HEK293 (cell line): ENCODE measurements around the gene EFCAB14.
A peak's percentile ranks its signal among the peaks of the same experiment; 100 is the strongest.

Experiments used
- CTCF ChIA-PET: fragments of 350-600 bp; formaldehyde crosslinking; extraction: SDS; loops from one replicate; lab custom pipeline; 2021; ENCODE audit warnings: antibody characterized with exemption; lab: Yijun Ruan, JAX
- POLR2A ChIA-PET: fragments of 300-600 bp; formaldehyde crosslinking; extraction: SDS; loops from one replicate; lab custom pipeline; 2020; ENCODE audit warnings: antibody characterized with exemption, inconsistent platforms; lab: Yijun Ruan, JAX
- H3K27ac ChIP-seq: fragments of 200-500 bp; sonication (Bioruptor generic); 2 replicates; pipeline ENCODE4 v1.5.1; 2014; ENCODE audit warnings: low read depth, low read length, control low read depth, inconsistent platforms; ENCODE audit errors: extremely low read depth
- H3K36me3 ChIP-seq, 2 experiments: fragments of 200-500 bp in 1 of 2; sonication (Bioruptor generic) in 1 of 2; 1 replicate in 1 of 2; 2 replicates in 1 of 2; pipeline ENCODE4 v1.5.1; 2014 to 2017; ENCODE audit warnings: inconsistent platforms in 2 of 2, low read length in 2 of 2; ENCODE audit not compliant: control insufficient read depth in 2 of 2, insufficient read depth in 1 of 2
- H3K4me1 ChIP-seq: fragments of 200-500 bp; sonication (Bioruptor generic); 2 replicates; pipeline ENCODE4 v1.5.1; 2014; ENCODE audit warnings: mild to moderate bottlenecking, low read length, inconsistent platforms; ENCODE audit not compliant: control insufficient read depth, insufficient read depth
- H3K4me3 ChIP-seq: 2 replicates; pipeline ENCODE4 v1.5.1; 2011; ENCODE audit warnings: low read depth, mild to moderate bottlenecking, control low read depth, low read length, moderate library complexity
- H3K9me3 ChIP-seq: fragments of 200-500 bp; sonication (Bioruptor generic); 2 replicates; pipeline ENCODE4 v1.5.1; 2014; ENCODE audit warnings: low read depth, low read length, inconsistent platforms; ENCODE audit not compliant: control insufficient read depth, insufficient read depth
- GLI2 ChIP-seq: fragments of 450-650 bp; formaldehyde crosslinking; IDR thresholded peaks from 2 replicates; pipeline ENCODE4; 2017; ENCODE audit warnings: missing biosample characterization, missing genetic modification characterization, low read depth, borderline replicate concordance
- GLIS1 ChIP-seq: fragments of 450-650 bp; formaldehyde crosslinking; IDR thresholded peaks from 2 replicates; pipeline ENCODE4 v1.5.1; 2016; ENCODE audit warnings: missing biosample characterization, missing genetic modification characterization
- GLIS2 ChIP-seq: fragments of 450-650 bp; formaldehyde crosslinking; IDR thresholded peaks from 2 replicates; pipeline ENCODE4 v1.5.1; 2016; ENCODE audit warnings: missing biosample characterization, missing genetic modification characterization
- KLF8 ChIP-seq: fragments of 450-650 bp; formaldehyde crosslinking; IDR thresholded peaks from 2 replicates; pipeline ENCODE4 v1.5.1; 2016; ENCODE audit warnings: missing biosample characterization, missing genetic modification characterization
- OSR2 ChIP-seq: fragments of 450-650 bp; formaldehyde crosslinking; IDR thresholded peaks from 2 replicates; pipeline ENCODE4 v1.5.1; 2016; ENCODE audit warnings: missing biosample characterization, missing genetic modification characterization
- PATZ1 ChIP-seq: fragments of 450-650 bp; formaldehyde crosslinking; IDR thresholded peaks from 2 replicates; pipeline ENCODE4 v1.5.1; 2016; ENCODE audit warnings: missing biosample characterization, missing genetic modification characterization
- REPIN1 ChIP-seq: fragments of 450-650 bp; formaldehyde crosslinking; IDR thresholded peaks from 2 replicates; pipeline ENCODE4 v1.5.1; 2017; ENCODE audit warnings: missing biosample characterization, missing genetic modification characterization, low read depth
- SP7 ChIP-seq: fragments of 450-650 bp; formaldehyde crosslinking; IDR thresholded peaks from 2 replicates; pipeline ENCODE4 v1.5.1; 2016; ENCODE audit warnings: missing biosample characterization, missing genetic modification characterization
- ZBTB44 ChIP-seq: fragments of 450-650 bp; IDR thresholded peaks from 2 replicates; pipeline ENCODE4 v1.5.1; 2018; ENCODE audit warnings: missing biosample characterization, mild to moderate bottlenecking, missing genetic modification characterization
- ZIC2 ChIP-seq: fragments of 450-650 bp; formaldehyde crosslinking; IDR thresholded peaks from 2 replicates; pipeline ENCODE4 v1.5.1; 2016; ENCODE audit warnings: missing biosample characterization, missing genetic modification characterization
- ZNF138 ChIP-seq: fragments of 450-650 bp; formaldehyde crosslinking; IDR thresholded peaks from 2 replicates; pipeline ENCODE4 v1.5.1; 2016; ENCODE audit warnings: missing biosample characterization, missing genetic modification characterization, borderline replicate concordance
- ZNF221 ChIP-seq: fragments of 450-650 bp; formaldehyde crosslinking; IDR thresholded peaks from 2 replicates; pipeline ENCODE4 v1.5.1; 2017; ENCODE audit warnings: missing biosample characterization, missing genetic modification characterization, borderline replicate concordance
- ZNF248 ChIP-seq: fragments of 450-650 bp; formaldehyde crosslinking; IDR thresholded peaks from 2 replicates; pipeline ENCODE4 v1.5.1; 2017; ENCODE audit warnings: missing biosample characterization, missing genetic modification characterization
- ZNF274 ChIP-seq, 2 experiments: fragments of 200-500 bp in 1 of 2; fragments of 450-650 bp in 1 of 2; sonication (Bioruptor generic) in 1 of 2; formaldehyde crosslinking in 1 of 2; IDR thresholded peaks; 2 replicates each; pipeline versions ENCODE4 v1.5.1 to v1.6.1; 2014 to 2016; ENCODE audit warnings: borderline replicate concordance in 1 of 2, inconsistent platforms in 1 of 2, low read length in 1 of 2, missing biosample characterization in 1 of 2, missing genetic modification characterization in 1 of 2
- ZNF280D ChIP-seq: fragments of 450-650 bp; formaldehyde crosslinking; IDR thresholded peaks from 2 replicates; pipeline ENCODE4 v1.5.1; 2016; ENCODE audit warnings: missing biosample characterization, missing genetic modification characterization
- ZNF324 ChIP-seq: fragments of 450-650 bp; formaldehyde crosslinking; IDR thresholded peaks from 2 replicates; pipeline ENCODE4 v1.5.1; 2016; ENCODE audit warnings: missing biosample characterization, missing genetic modification characterization
- ZNF529 ChIP-seq: fragments of 450-650 bp; formaldehyde crosslinking; IDR thresholded peaks from 2 replicates; pipeline ENCODE4 v1.5.1; 2017; ENCODE audit warnings: missing genetic modification characterization, missing biosample characterization; ENCODE audit not compliant: insufficient replicate concordance
- ZNF560 ChIP-seq: fragments of 450-650 bp; formaldehyde crosslinking; IDR thresholded peaks from 2 replicates; pipeline ENCODE4 v1.5.1; 2017; ENCODE audit warnings: missing biosample characterization, missing genetic modification characterization, borderline replicate concordance
- ZNF747 ChIP-seq: fragments of 450-650 bp; formaldehyde crosslinking; IDR thresholded peaks from 2 replicates; pipeline ENCODE4 v1.5.1; 2016; ENCODE audit warnings: missing biosample characterization, missing genetic modification characterization
- ZNF777 ChIP-seq: fragments of 450-650 bp; formaldehyde crosslinking; IDR thresholded peaks from 2 replicates; pipeline ENCODE4 v1.5.1; 2017; ENCODE audit warnings: missing biosample characterization, missing genetic modification characterization, borderline replicate concordance
- ZNF792 ChIP-seq: fragments of 450-650 bp; formaldehyde crosslinking; IDR thresholded peaks from 2 replicates; pipeline ENCODE4 v1.5.1; 2016; ENCODE audit warnings: missing biosample characterization, missing genetic modification characterization
- ZNF843 ChIP-seq: fragments of 450-650 bp; formaldehyde crosslinking; IDR thresholded peaks from 2 replicates; pipeline ENCODE4 v1.5.1; 2016; ENCODE audit warnings: missing biosample characterization, missing genetic modification characterization
- ZSCAN30 ChIP-seq: fragments of 450-650 bp; IDR thresholded peaks from 2 replicates; pipeline ENCODE4 v1.5.1; 2018; ENCODE audit warnings: missing biosample characterization, mild to moderate bottlenecking, missing genetic modification characterization, moderate library complexity
- ZXDB ChIP-seq: fragments of 450-650 bp; formaldehyde crosslinking; IDR thresholded peaks from 2 replicates; pipeline ENCODE4 v1.5.1; 2016; ENCODE audit warnings: missing biosample characterization, missing genetic modification characterization
- TF ChIP-seq, protein P1 (sequence below): fragments of 450-650 bp; formaldehyde crosslinking; IDR thresholded peaks from 2 replicates; pipeline ENCODE4 v1.5.1; 2016; ENCODE audit warnings: missing biosample characterization, missing genetic modification characterization

The EFCAB14 gene

GRCh38 chr1:46689356-46689755 is 29.6 kb downstream of the EFCAB14 start (continued):
- TF ChIP-seq PATZ1 = no peak
- TF ChIP-seq ZNF843 = no peak
- TF ChIP-seq KLF8 = no peak
- TF ChIP-seq GLIS1 (tag by site-specific recombination) = peak; percentile 63
- TF ChIP-seq ZNF280D = no peak
- peak; percentile 87 for TF ChIP-seq OSR2 (tag by site-specific recombination)
- TF ChIP-seq, protein P1, sequence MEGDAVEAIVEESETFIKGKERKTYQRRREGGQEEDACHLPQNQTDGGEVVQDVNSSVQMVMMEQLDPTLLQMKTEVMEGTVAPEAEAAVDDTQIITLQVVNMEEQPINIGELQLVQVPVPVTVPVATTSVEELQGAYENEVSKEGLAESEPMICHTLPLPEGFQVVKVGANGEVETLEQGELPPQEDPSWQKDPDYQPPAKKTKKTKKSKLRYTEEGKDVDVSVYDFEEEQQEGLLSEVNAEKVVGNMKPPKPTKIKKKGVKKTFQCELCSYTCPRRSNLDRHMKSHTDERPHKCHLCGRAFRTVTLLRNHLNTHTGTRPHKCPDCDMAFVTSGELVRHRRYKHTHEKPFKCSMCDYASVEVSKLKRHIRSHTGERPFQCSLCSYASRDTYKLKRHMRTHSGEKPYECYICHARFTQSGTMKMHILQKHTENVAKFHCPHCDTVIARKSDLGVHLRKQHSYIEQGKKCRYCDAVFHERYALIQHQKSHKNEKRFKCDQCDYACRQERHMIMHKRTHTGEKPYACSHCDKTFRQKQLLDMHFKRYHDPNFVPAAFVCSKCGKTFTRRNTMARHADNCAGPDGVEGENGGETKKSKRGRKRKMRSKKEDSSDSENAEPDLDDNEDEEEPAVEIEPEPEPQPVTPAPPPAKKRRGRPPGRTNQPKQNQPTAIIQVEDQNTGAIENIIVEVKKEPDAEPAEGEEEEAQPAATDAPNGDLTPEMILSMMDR (tag by site-specific recombination) = no peak
- no peak for TF ChIP-seq ZNF792
- TF ChIP-seq ZNF248 = no peak
- no peak for TF ChIP-seq ZNF529 (tag by site-specific recombination)
- no peak for TF ChIP-seq ZNF747 (tag by site-specific recombination)
- TF ChIP-seq ZNF138 (tag by site-specific recombination) = no peak
- TF ChIP-seq REPIN1 (tag by site-specific recombination) = no peak
- TF ChIP-seq ZIC2 (tag by site-specific recombination) = peak; percentile 81
- no peak for TF ChIP-seq GLI2
- TF ChIP-seq SP7 = no peak
- no peak for TF ChIP-seq ZNF221
- no peak for TF ChIP-seq ZNF777
- TF ChIP-seq GLIS2 (tag by site-specific recombination) = no peak
- TF ChIP-seq ZXDB = 0 out of 2 replicates have a peak, but pooled peaks have one; percentile 18
- TF ChIP-seq, all 188 proteins: peak for 7

DNA sequence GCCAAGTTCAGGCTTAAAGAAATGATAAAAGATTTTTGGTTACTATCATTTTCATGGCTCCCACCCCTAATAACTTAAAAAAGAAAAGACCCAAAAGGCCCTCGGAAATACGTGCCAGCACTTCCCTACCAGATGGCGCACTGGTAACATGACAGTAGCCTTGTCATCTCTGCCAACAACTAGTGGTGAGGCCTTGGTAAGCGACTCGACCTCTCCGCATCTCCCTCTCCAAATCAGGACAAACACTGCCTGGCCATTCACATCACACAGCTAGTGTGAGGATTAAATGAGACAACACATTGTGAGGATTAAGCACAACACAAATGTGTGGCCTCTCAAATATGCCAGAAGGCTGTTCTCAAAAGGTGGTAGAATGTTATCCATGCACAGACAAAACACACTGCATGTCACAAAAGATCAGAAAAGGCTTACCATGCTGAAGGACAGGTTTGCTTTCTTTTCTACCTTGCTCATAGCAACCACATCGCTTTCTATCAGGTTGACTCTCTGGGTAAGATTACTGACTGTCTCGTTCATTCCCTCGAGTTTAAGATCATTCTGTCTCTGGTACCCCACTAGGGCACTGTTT is 30.9 kb downstream of the EFCAB14 start:
- Histone ChIP-seq H3K27ac (no peak overlapping the region), H3K36me3 (peaks cover 20 to 97% of the 10 kb centered on the region in 2 experiments), H3K9me3 (no peaks in the 10 kb centered on the region), H3K4me3 (no peak overlapping the region), H3K4me1 (no peaks in the 10 kb centered on the region)
- ChIA-PET POLR2A (no interaction called here), CTCF (interaction anchor here (0.6 to 0.7 kb wide), 2 partner anchors 15 to 67 kb away, joined by 3 to 4 read pairs; no protein-coding TSS in a partner anchor)
- TF ChIP-seq ZNF560 (tag by site-specific recombination) (no peak), ZNF274 (IDR thresholded peaks at IDR 0.05; ENCODE audit: low read length) (no peak), ZNF274 (tag by site-specific recombination; IDR thresholded peaks at IDR 0.05; ENCODE audit: borderline replicate concordance) (no peak), ZBTB44 (tag by site-specific recombination) (no peak), ZNF248 (no peak), ZSCAN30 (tag by site-specific recombination) (no peak), PATZ1 (no peak), ZNF324 (tag by site-specific recombination) (no peak)
